ENCODE measurements around the gene TTC19.

DNA sequence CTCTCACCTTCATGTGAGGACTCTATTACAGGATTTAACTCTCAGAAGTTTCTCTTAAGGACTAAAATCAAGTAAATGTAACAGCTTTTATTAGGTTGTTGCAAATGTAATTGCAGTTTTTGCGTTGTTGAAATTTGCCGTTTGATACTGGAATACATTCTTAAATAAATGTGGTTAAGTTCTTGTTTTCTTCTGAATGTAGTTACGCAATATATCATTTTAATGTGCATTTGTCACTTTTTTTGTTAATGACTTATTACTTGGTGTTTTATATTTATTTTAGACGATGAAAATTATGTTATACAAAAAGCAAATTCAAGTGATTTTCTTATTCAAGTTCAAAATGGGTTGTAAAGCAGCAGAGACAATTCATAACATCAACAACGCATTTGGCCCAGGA, 76.3 kb downstream of the TTC19 start:
- TF ChIP-seq, protein P1, sequence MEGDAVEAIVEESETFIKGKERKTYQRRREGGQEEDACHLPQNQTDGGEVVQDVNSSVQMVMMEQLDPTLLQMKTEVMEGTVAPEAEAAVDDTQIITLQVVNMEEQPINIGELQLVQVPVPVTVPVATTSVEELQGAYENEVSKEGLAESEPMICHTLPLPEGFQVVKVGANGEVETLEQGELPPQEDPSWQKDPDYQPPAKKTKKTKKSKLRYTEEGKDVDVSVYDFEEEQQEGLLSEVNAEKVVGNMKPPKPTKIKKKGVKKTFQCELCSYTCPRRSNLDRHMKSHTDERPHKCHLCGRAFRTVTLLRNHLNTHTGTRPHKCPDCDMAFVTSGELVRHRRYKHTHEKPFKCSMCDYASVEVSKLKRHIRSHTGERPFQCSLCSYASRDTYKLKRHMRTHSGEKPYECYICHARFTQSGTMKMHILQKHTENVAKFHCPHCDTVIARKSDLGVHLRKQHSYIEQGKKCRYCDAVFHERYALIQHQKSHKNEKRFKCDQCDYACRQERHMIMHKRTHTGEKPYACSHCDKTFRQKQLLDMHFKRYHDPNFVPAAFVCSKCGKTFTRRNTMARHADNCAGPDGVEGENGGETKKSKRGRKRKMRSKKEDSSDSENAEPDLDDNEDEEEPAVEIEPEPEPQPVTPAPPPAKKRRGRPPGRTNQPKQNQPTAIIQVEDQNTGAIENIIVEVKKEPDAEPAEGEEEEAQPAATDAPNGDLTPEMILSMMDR (IDR thresholded peaks at IDR 0.05; ENCODE audit: insufficient read depth, low read depth, low read length): no peak
- no peak for TF ChIP-seq EZH2 (IDR thresholded peaks at IDR 0.05; ENCODE audit: insufficient read depth, low read length)
